ENCODE measurements around the gene ZHX3.
A peak's percentile ranks its signal among the peaks of the same experiment; 100 is the strongest.

The ZHX3 gene

GRCh38 chr20:41317546-41318270 is at the start of gene ZHX3:
Gene ZHX3, minus strand, starts transcription at chr20:41317731. Its CDS starts 112,815 bp downstream, at chr20:41204916.
- peak within 1 kb of the TSS; percentile 43 for H3K9ac ChIP-seq
- TF ChIP-seq CTCF (IDR thresholded peaks at IDR 0.05), result peak; percentile 5
- H3K4me1 ChIP-seq, result peaks cover 17% of the 10 kb centered on the region
- H2AFZ ChIP-seq, result peak within 1 kb of the TSS; percentile 95
- H3K4me3 ChIP-seq (ENCODE audit: low read depth, low read length), result peak within 1 kb of the TSS; percentile 70
- H3K27me3 ChIP-seq (ENCODE audit: control insufficient read depth, insufficient read depth, low read length), result no peaks in the 10 kb centered on the region
- H3K36me3 ChIP-seq (ENCODE audit: control insufficient read depth, insufficient read depth, low read length), result no peaks in the 10 kb centered on the region
- H3K9me3 ChIP-seq (ENCODE audit: control insufficient read depth, low read length), result no peaks in the 10 kb centered on the region
- peak within 1 kb of the TSS; percentile 90 for H3K4me2 ChIP-seq (ENCODE audit: low read length)
- peaks cover 1% of the 10 kb centered on the region for H3K79me2 ChIP-seq
- H3K27ac ChIP-seq, result peak within 1 kb of the TSS; percentile 63

GRCh38 chr20:41367393-41367695 is 49.8 kb upstream of the ZHX3 start:
- H3K27me3 ChIP-seq (ENCODE audit: control insufficient read depth, insufficient read depth, low read length), result peaks cover 2% of the 10 kb centered on the region
- H3K27ac ChIP-seq, result no peak overlapping the region

GRCh38 chr20:41366546-41367392 is 49.2 kb upstream of the ZHX3 start, which contains the start of gene EMILIN3:
Gene EMILIN3, minus strand, starts transcription at chr20:41366818. Its CDS starts 184 bp downstream, at chr20:41366634.
- Histone ChIP-seq H3K4me1 (peaks cover 8% of the 10 kb centered on the region), H2AFZ (peak within 1 kb of the TSS; percentile 69), H3K27me3 (ENCODE audit: control insufficient read depth, insufficient read depth, low read length) (peaks cover 2% of the 10 kb centered on the region), H3K9me3 (ENCODE audit: control insufficient read depth, low read length) (no peaks in the 10 kb centered on the region), H3K79me2 (no peaks in the 10 kb centered on the region), H3K27ac (no peak within 1 kb of the TSS), H3K36me3 (ENCODE audit: control insufficient read depth, insufficient read depth, low read length) (no peaks in the 10 kb centered on the region), H3K9ac (no peak within 1 kb of the TSS), H3K4me3 (ENCODE audit: low read depth, low read length) (no peak within 1 kb of the TSS), H3K4me2 (ENCODE audit: low read length) (peak within 1 kb of the TSS; percentile 25)
- TF ChIP-seq CTCF (IDR thresholded peaks at IDR 0.05), result no peak

More at GRCh38 chr20:41367393-41367695, 49.8 kb upstream of the ZHX3 start:
- no peak overlapping the region for H3K4me2 ChIP-seq (ENCODE audit: low read length)
- H2AFZ ChIP-seq, result no peak overlapping the region
- no peak overlapping the region for H3K9ac ChIP-seq
- TF ChIP-seq CTCF (IDR thresholded peaks at IDR 0.05), result no peak
- H3K36me3 ChIP-seq (ENCODE audit: control insufficient read depth, insufficient read depth, low read length), result no peaks in the 10 kb centered on the region
- H3K4me3 ChIP-seq (ENCODE audit: low read depth, low read length), result no peak overlapping the region
- no peaks in the 10 kb centered on the region for H3K9me3 ChIP-seq (ENCODE audit: control insufficient read depth, low read length)
- peaks cover 4% of the 10 kb centered on the region for H3K4me1 ChIP-seq
- H3K79me2 ChIP-seq, result no peaks in the 10 kb centered on the region

GRCh38 chr20:41365777-41366545 is 48.4 kb upstream of the ZHX3 start:
- H3K36me3 ChIP-seq (ENCODE audit: control insufficient read depth, insufficient read depth, low read length), result no peaks in the 10 kb centered on the region
- H3K4me3 ChIP-seq (ENCODE audit: low read depth, low read length), result no peak overlapping the region
- H3K4me1 ChIP-seq, result peaks cover 8% of the 10 kb centered on the region
- H3K79me2 ChIP-seq, result no peaks in the 10 kb centered on the region
- H3K4me2 ChIP-seq (ENCODE audit: low read length), result no peak overlapping the region
- H3K9me3 ChIP-seq (ENCODE audit: control insufficient read depth, low read length), result no peaks in the 10 kb centered on the region
- TF ChIP-seq CTCF (IDR thresholded peaks at IDR 0.05), result no peak
- H2AFZ ChIP-seq, result peak overlapping the region; percentile 69
- no peak overlapping the region for H3K9ac ChIP-seq
- no peaks in the 10 kb centered on the region for H3K27me3 ChIP-seq (ENCODE audit: control insufficient read depth, insufficient read depth, low read length)
- no peak overlapping the region for H3K27ac ChIP-seq
